Erythroblast (primary cell): Measurements from ENCODE around the gene PLCL1.

Experiments used
- GATA1 ChIP-seq: IDR thresholded peaks from 2 replicates; pipeline ENCODE4 v1.6.1; 2011; ENCODE audit warnings: low read depth, mild to moderate bottlenecking, control low read depth, low read length, moderate library complexity
- POLR2A ChIP-seq: IDR thresholded peaks from 2 replicates; pipeline ENCODE4 v1.6.1; 2011; ENCODE audit warnings: mild to moderate bottlenecking, low read length

DNA sequence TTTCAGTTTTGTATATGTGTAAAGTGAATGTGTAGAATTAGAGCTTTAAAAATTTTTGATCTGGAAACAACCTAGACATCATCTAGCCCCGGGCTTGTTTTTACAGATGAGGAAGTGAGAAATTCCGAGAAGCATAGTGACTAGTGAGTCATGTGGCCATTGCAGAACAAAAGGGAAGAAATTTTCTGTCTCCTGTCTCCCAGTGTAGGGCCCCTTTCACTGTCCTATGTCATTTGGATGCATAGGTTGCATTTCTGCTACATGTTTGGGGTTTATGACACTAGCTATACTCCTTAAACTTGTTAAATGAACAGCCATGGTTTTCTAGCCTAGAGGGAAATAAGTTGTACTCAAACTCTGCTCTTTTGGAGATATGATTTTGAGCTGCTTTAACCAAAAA is 84.6 kb downstream of the PLCL1 start:
- no peak for TF ChIP-seq POLR2A
- TF ChIP-seq GATA1 = no peak
